H1 (cell line): ENCODE data around the gene CELF4. TPM values are rescaled to one million over a fixed set of nuclear protein-coding genes. Genes with fewer than 3 reads are reported as not detected.

Source experiments
- CTCF ChIA-PET: fragments of 300-600 bp; sonication (Branson Sonifier 250); formaldehyde crosslinking; loops from one replicate; lab custom pipeline; 2021; ENCODE audit not compliant: partially characterized antibody; lab: Charles Lee
- POLR2A ChIA-PET: fragments of 300-600 bp; sonication (Branson Sonifier 250); formaldehyde crosslinking; loops from one replicate; lab custom pipeline; 2021; ENCODE audit warnings: inconsistent platforms; ENCODE audit not compliant: partially characterized antibody; lab: Charles Lee
- DNase-seq, 2 experiments: peaks; one replicate each; pipeline versions ENCODE4 v3.0.0 to v3.0.0-alpha.2; 2010 to 2022; ENCODE audit warnings: low spot score in 2 of 2, low read depth in 1 of 2, mixed read lengths in 1 of 2
- FAIRE-seq: peaks from 2 replicates; lab custom pipeline; 2011; peaks lifted over from hg19 to GRCh38; lab: Jason Lieb, UNC
- H2AFZ ChIP-seq: 2 replicates; pipeline ENCODE4 v1.8.1; 2012; ENCODE audit warnings: low read length, inconsistent platforms
- H2AK5ac ChIP-seq: 2 replicates; pipeline ENCODE4 v1.6.1; 2013; ENCODE audit warnings: low read depth, low read length
- H2BK120ac ChIP-seq: replicated peaks from 2 replicates; pipeline ENCODE3; 2013; ENCODE audit warnings: low read depth, low read length, inconsistent platforms
- H2BK12ac ChIP-seq: 2 replicates; pipeline ENCODE4 v1.6.1; 2013; ENCODE audit warnings: low read depth, low read length
- H2BK15ac ChIP-seq: 2 replicates; pipeline ENCODE4 v1.6.1; 2013; ENCODE audit warnings: low read length
- H2BK20ac ChIP-seq: 2 replicates; pipeline ENCODE4 v1.6.1; 2013; ENCODE audit warnings: low read length
- H2BK5ac ChIP-seq: 2 replicates; pipeline ENCODE4 v1.6.1; 2013; ENCODE audit warnings: low read depth, low read length
- H3K14ac ChIP-seq: 2 replicates; pipeline ENCODE4 v1.6.1; 2013; ENCODE audit warnings: inconsistent platforms; ENCODE audit not compliant: insufficient read length
- H3K18ac ChIP-seq: 2 replicates; pipeline ENCODE4 v1.6.1; 2013; ENCODE audit warnings: low read length; ENCODE audit errors: extremely low read depth
- H3K23ac ChIP-seq: 2 replicates; pipeline ENCODE4 v1.6.1; 2013; ENCODE audit warnings: inconsistent platforms; ENCODE audit not compliant: insufficient read length
- H3K23me2 ChIP-seq: 2 replicates; pipeline ENCODE4 v1.6.1; 2013; ENCODE audit warnings: low read depth, low read length
- H3K27ac ChIP-seq: 2 replicates; pipeline ENCODE4 v1.6.1; 2011; ENCODE audit warnings: low read depth, low read length, inconsistent platforms
- H3K27me3 ChIP-seq, 4 experiments: replicated peaks in 1 of 4; 1 replicate in 1 of 4; 2 replicates in 3 of 4; pipeline versions ENCODE4 v1.6.1 to v1.8.1; 2011 to 2013; ENCODE audit warnings: low read length in 3 of 4, mild to moderate bottlenecking in 3 of 4, inconsistent platforms in 2 of 4, mixed read lengths in 2 of 4, moderate library complexity in 1 of 4; ENCODE audit not compliant: control insufficient read depth in 3 of 4, insufficient read depth in 3 of 4; ENCODE audit errors: extremely low read depth in 1 of 4
- H3K36me3 ChIP-seq, 4 experiments: 2 replicates each; pipeline versions ENCODE4 v1.6.1 to v1.8.1; 2011 to 2013; ENCODE audit warnings: mild to moderate bottlenecking in 4 of 4, low read length in 3 of 4, moderate library complexity in 2 of 4, control low read depth in 1 of 4, inconsistent platforms in 1 of 4; ENCODE audit not compliant: insufficient read depth in 4 of 4, control insufficient read depth in 2 of 4
- H3K4ac ChIP-seq: replicated peaks from 2 replicates; pipeline ENCODE3; 2013; ENCODE audit warnings: low read length, low read depth, mixed read lengths, inconsistent platforms; ENCODE audit not compliant: insufficient read length
- H3K4me1 ChIP-seq, 4 experiments: replicated peaks in 1 of 4; 1 replicate in 1 of 4; 2 replicates in 3 of 4; pipeline versions ENCODE4 v1.6.1 to v1.8.1; 2011 to 2013; ENCODE audit warnings: low read length in 3 of 4, inconsistent platforms in 2 of 4, mixed read lengths in 1 of 4; ENCODE audit not compliant: insufficient read depth in 4 of 4, control insufficient read depth in 3 of 4
- H3K4me2 ChIP-seq, 2 experiments: 2 replicates each; pipeline versions ENCODE4 v1.6.1 to v1.8.1; 2011 to 2013; ENCODE audit warnings: low read depth in 2 of 2, low read length in 2 of 2, control low read depth in 1 of 2, inconsistent platforms in 1 of 2, mild to moderate bottlenecking in 1 of 2; ENCODE audit not compliant: insufficient read depth in 1 of 2
- H3K4me3 ChIP-seq, 4 experiments: fragments of 200-600, 300-600 bp in 1 of 4; sonication (generic), shearing (Covaris generic), sonication (Bioruptor Twin) in 1 of 4; 2 replicates each; pipeline versions ENCODE4 v1.5.1 to v1.8.1; 2011 to 2016; ENCODE audit warnings: low read length in 4 of 4, low read depth in 3 of 4, control low read depth in 2 of 4, inconsistent platforms in 2 of 4, mild to moderate bottlenecking in 2 of 4, mixed read lengths in 1 of 4, moderate library complexity in 1 of 4; ENCODE audit not compliant: insufficient read depth in 2 of 4; ENCODE audit errors: extremely low read depth in 1 of 4
- H3K56ac ChIP-seq: replicated peaks from 2 replicates; pipeline ENCODE3; 2013; ENCODE audit warnings: low read depth, mild to moderate bottlenecking, mixed read lengths, low read length, inconsistent platforms; ENCODE audit not compliant: insufficient read length
- H3K79me1 ChIP-seq: 2 replicates; pipeline ENCODE4 v1.6.1; 2013; ENCODE audit warnings: low read depth, low read length, control low read depth
- H3K79me2 ChIP-seq, 2 experiments: 2 replicates each; pipeline versions ENCODE4 v1.6.1 to v1.8.1; 2012 to 2013; ENCODE audit warnings: low read length in 2 of 2, mild to moderate bottlenecking in 2 of 2, inconsistent platforms in 1 of 2; ENCODE audit not compliant: insufficient read depth in 2 of 2, control insufficient read depth in 1 of 2
- H3K9ac ChIP-seq, 4 experiments: replicated peaks in 1 of 4; 1 replicate in 1 of 4; 2 replicates in 3 of 4; pipeline versions ENCODE4 v1.6.1 to v1.8.1; 2011 to 2013; ENCODE audit warnings: low read depth in 3 of 4, low read length in 3 of 4, control low read depth in 2 of 4, mild to moderate bottlenecking in 2 of 4, moderate library complexity in 2 of 4, inconsistent platforms in 1 of 4; ENCODE audit errors: extremely low read depth in 1 of 4
- H3K9me3 ChIP-seq, 2 experiments: 2 replicates each; pipeline versions ENCODE4 v1.6.1 to v1.8.1; 2012 to 2013; ENCODE audit warnings: mild to moderate bottlenecking in 2 of 2, moderate library complexity in 2 of 2, control low read depth in 1 of 2, inconsistent platforms in 1 of 2, low read depth in 1 of 2, low read length in 1 of 2, mixed read lengths in 1 of 2; ENCODE audit not compliant: insufficient read depth in 2 of 2
- H4K20me1 ChIP-seq, 2 experiments: replicated peaks in 1 of 2; 2 replicates each; pipeline versions ENCODE3 to v1.8.1; 2011 to 2013; ENCODE audit warnings: inconsistent platforms in 2 of 2, low read length in 2 of 2, mild to moderate bottlenecking in 1 of 2; ENCODE audit not compliant: insufficient read depth in 2 of 2, control insufficient read depth in 1 of 2
- H4K5ac ChIP-seq: 2 replicates; pipeline ENCODE4 v1.6.1; 2013; ENCODE audit warnings: low read length, low read depth, mixed read lengths, inconsistent platforms; ENCODE audit not compliant: insufficient read length
- H4K8ac ChIP-seq: 2 replicates; pipeline ENCODE4 v1.8.0; 2013; ENCODE audit warnings: mild to moderate bottlenecking, moderate library complexity, low read length, inconsistent platforms; ENCODE audit not compliant: insufficient read depth; ENCODE audit errors: extremely low read depth
- H4K91ac ChIP-seq: replicated peaks from 2 replicates; pipeline ENCODE3; 2013; ENCODE audit warnings: low read length, mixed read lengths, inconsistent platforms; ENCODE audit not compliant: insufficient read length
- ASH2L ChIP-seq: fragments of 200-600, 300-600 bp; sonication (generic); IDR thresholded peaks from one replicate; pipeline ENCODE4 v1.7.1; 2017; ENCODE audit warnings: low read length
- CHD2 ChIP-seq: IDR thresholded peaks from 2 replicates; pipeline ENCODE4 v1.6.1; 2012; ENCODE audit warnings: low read length, improper control_type of control experiment
- EP300 ChIP-seq, 2 experiments: IDR thresholded peaks; 1 replicate in 1 of 2; 2 replicates in 1 of 2; pipeline ENCODE4 v1.6.1; 2011 to 2012; ENCODE audit warnings: low read depth in 2 of 2, low read length in 2 of 2, mild to moderate bottlenecking in 2 of 2, borderline replicate concordance in 1 of 2, inconsistent platforms in 1 of 2, moderate library complexity in 1 of 2
- GABPA ChIP-seq: IDR thresholded peaks from 2 replicates; pipeline ENCODE4 v1.6.1; 2011; ENCODE audit warnings: mild to moderate bottlenecking, low read length, moderate library complexity, borderline replicate concordance; ENCODE audit not compliant: insufficient read depth
- HDAC2 ChIP-seq, 2 experiments: fragments of 300-600 bp in 1 of 2; sonication (generic) in 1 of 2; IDR thresholded peaks; 2 replicates each; pipeline ENCODE4 v1.6.1; 2011 to 2012; ENCODE audit warnings: low read depth in 2 of 2, low read length in 2 of 2, mild to moderate bottlenecking in 2 of 2, moderate library complexity in 2 of 2, borderline replicate concordance in 1 of 2, inconsistent platforms in 1 of 2
- MAX ChIP-seq: IDR thresholded peaks from 2 replicates; pipeline ENCODE4 v1.6.1; 2012; ENCODE audit warnings: inconsistent platforms
- NANOG ChIP-seq: IDR thresholded peaks from 2 replicates; pipeline ENCODE4 v1.6.1; 2011; ENCODE audit warnings: low read length, low read depth, mild to moderate bottlenecking, inconsistent platforms; ENCODE audit not compliant: insufficient read depth, poor library complexity, severe bottlenecking
- TAF7 ChIP-seq: optimal IDR thresholded peaks from 2 replicates; pipeline ENCODE3; 2011; ENCODE audit warnings: low read depth, mild to moderate bottlenecking, inconsistent platforms, low read length, moderate library complexity, borderline replicate concordance
- TCF12 ChIP-seq: IDR thresholded peaks from 2 replicates; pipeline ENCODE4 v1.6.1; 2011; ENCODE audit warnings: low read depth, mild to moderate bottlenecking, low read length
- TEAD4 ChIP-seq: IDR thresholded peaks from 2 replicates; pipeline ENCODE4 v1.6.1; 2012; ENCODE audit warnings: low read depth, low read length, inconsistent platforms, mixed read lengths
- WGBS, 2 experiments: shearing (Covaris generic) in 1 of 2; methylation state at CpG; one replicate each; pipeline versions ENCODE4 v1.1.6 to v1.1.7; 2013 to 2015; ENCODE audit warnings: low lambda C conversion rate in 2 of 2, mixed read lengths in 2 of 2, inconsistent platforms in 1 of 2, low coverage in 1 of 2, missing lambda C conversion rate in 1 of 2; ENCODE audit not compliant: insufficient replicate concordance in 2 of 2, insufficient coverage in 1 of 2, insufficient read length in 1 of 2; ENCODE audit errors: extremely low coverage in 1 of 2, missing lambda C conversion rate in 1 of 2; 5-methylcytosine and 5-hydroxymethylcytosine counted together
- polyA plus RNA-seq, 7 experiments: library from polyadenylated mRNA; depleted of rRNA in 3 of 7; stranded (reverse) in 5 of 7; unstranded in 2 of 7; fragments of >200 nt in 5 of 7; fragments of 200-250 nt in 2 of 7; gene quantifications; 1 replicate in 5 of 7; 2 replicates in 1 of 7; 4 replicates in 1 of 7; pipeline versions ENCODE4 v1.2.1 to v1.2.3, GENCODE V29; 2011 to 2013; ENCODE audit warnings: missing spikeins in 2 of 7, mixed read lengths in 2 of 7
- total RNA-seq: library from RNA; stranded (reverse); fragmentation: NEBNext Ultra II Directional; extraction: Animal tissue kit (Norgen Biotek cat#: 25700); gene quantifications from 2 replicates; pipeline ENCODE4 v1.2.1, GENCODE V29; 2021

Gene CELF4
- total and polyA plus RNA-seq, 2 of the 8 experiments (the other 6 are each of a cell fraction or from before 2014, with no cell fraction given): 1.6 to 3.4 TPM

DNA sequence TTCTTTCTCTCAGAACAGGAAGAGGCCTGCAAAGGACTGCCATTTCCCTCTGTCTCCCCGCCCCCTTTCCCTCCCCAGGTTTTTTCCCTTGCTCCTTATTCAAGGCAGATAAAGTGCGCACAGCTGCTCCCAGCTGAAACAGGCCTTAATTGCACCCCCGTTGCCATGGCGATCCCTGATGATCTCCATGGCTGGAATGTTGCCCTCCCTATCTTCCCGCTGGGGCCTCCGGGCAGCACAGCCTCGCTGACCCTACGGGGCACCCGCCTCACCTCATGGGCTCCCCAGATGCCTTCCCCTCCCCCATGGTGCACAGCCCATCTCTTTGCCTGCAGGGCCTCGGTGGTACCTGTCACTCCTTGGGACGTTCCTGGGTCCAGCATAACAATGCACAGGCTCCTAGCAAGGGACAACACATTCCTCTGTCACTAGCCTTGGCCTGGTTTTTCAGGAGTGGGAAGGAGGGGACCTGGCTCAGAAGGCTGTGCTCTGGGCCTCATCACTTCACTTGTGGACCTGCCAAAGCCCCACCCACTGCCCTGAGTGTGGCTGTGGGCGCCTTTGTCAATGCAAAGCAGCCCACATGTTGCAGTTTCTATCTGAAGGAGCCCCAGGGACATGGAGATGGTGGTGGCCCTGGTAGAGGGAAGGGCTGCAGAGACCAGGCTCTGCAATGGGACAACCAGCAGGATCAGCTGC is 115.0 kb downstream of the CELF4 start:
- Histone ChIP-seq H3K79me1 (no peaks in the 10 kb centered on the region), H3K79me2 (no peaks in the 10 kb centered on the region), H4K91ac (peak overlapping the region; percentile 84), H4K8ac (no peak overlapping the region), H3K9ac (no peak overlapping the region; a peak in 1 of 7 replicates), H2BK15ac (no peak overlapping the region), H2BK20ac (peak overlapping the region; percentile 100; the same call in 1 of the 2 replicates), H3K4ac (peak overlapping the region; percentile 41), H4K20me1 (peaks cover 0 to 4% of the 10 kb centered on the region in 2 experiments), H3K23me2 (peaks cover 2% of the 10 kb centered on the region), H2AK5ac (peak overlapping the region; percentile 99), H3K9me3 (no peaks in the 10 kb centered on the region), H3K4me1 (peaks cover 8 to 16% (median 10%) of the 10 kb centered on the region in 4 experiments), H3K14ac (no peak overlapping the region), H3K18ac (no peak overlapping the region), H3K36me3 (no peaks in the 10 kb centered on the region), H2BK120ac (no peak overlapping the region), H3K4me2 (peak overlapping the region; percentile 41 to 52), H2AFZ (no peak overlapping the region; the same call in 1 of the 2 replicates), H3K23ac (no peak overlapping the region), H2BK5ac (peak overlapping the region; percentile 41; the same call in 1 of the 2 replicates), H3K4me3 (peak overlapping the region in 1 of 4 experiments; percentile 18; a peak in 1 of 8 replicates), H2BK12ac (peak overlapping the region; percentile 96), H3K27me3 (peaks cover 0 to 3% (median 0%) of the 10 kb centered on the region in 4 experiments; a peak in 2 of 7 replicates), H4K5ac (no peak overlapping the region), H3K56ac (no peak overlapping the region), H3K27ac (0 out of 2 replicates have a peak overlapping the region, but pooled peaks have one; percentile 18)
- no peak for FAIRE-seq
- WGBS, 2 experiments: 21% methylated on average over 11 of the region's 12 CpGs; no CpG with 5 or more reads in 1 of the 2 experiments
- DNase-seq: peak; percentile 46 to 74
- ChIA-PET POLR2A (no interaction called here), CTCF (interaction anchor here (0.7 to 13.4 kb wide), 5 partner anchors 10 to 89 kb away, joined by 3 to 144 read pairs (median 3); no protein-coding TSS in a partner anchor)
- TF ChIP-seq MAX: 0 out of 2 replicates have a peak, but pooled peaks have one; percentile 51
- TF ChIP-seq CHD2: peak; percentile 9; the same call in 1 of the 2 replicates
- TF ChIP-seq TCF12: peak; percentile 87; the same call in 1 of the 2 replicates
- TF ChIP-seq HDAC2 (IDR thresholded peaks at IDR 0.05; ENCODE audit: borderline replicate concordance in 1 of 2, low read depth in 2 of 2, low read length in 2 of 2): peak in 1 of 2 experiments; percentile 50; a peak in 1 of 4 replicates
- TF ChIP-seq GABPA: no peak
- no peak for TF ChIP-seq NANOG
- peak; percentile 78 for TF ChIP-seq ASH2L
- TF ChIP-seq TAF7: no peak
- peak in 1 of 2 experiments; percentile 61; a peak in 1 of 3 replicates for TF ChIP-seq EP300 (IDR thresholded peaks at IDR 0.05; ENCODE audit: borderline replicate concordance in 1 of 2, low read depth in 2 of 2, low read length in 2 of 2)
- TF ChIP-seq TEAD4: peak; percentile 96
